NT2/D1 (cell line): ENCODE data around the gene SEPTIN12.

Experiments used
- SUZ12 ChIP-seq: IDR thresholded peaks from 2 replicates; pipeline ENCODE4 v1.6.1; 2011; ENCODE audit not compliant: insufficient read length, insufficient read depth; ENCODE audit errors: extremely low read depth
- YY1 ChIP-seq: IDR thresholded peaks from 2 replicates; pipeline ENCODE4 v1.6.1; 2011; ENCODE audit not compliant: insufficient read length, insufficient read depth
- ZNF274 ChIP-seq: IDR thresholded peaks from 2 replicates; pipeline ENCODE4 v1.6.1; 2011; ENCODE audit warnings: mild to moderate bottlenecking, low read depth, low read length

DNA sequence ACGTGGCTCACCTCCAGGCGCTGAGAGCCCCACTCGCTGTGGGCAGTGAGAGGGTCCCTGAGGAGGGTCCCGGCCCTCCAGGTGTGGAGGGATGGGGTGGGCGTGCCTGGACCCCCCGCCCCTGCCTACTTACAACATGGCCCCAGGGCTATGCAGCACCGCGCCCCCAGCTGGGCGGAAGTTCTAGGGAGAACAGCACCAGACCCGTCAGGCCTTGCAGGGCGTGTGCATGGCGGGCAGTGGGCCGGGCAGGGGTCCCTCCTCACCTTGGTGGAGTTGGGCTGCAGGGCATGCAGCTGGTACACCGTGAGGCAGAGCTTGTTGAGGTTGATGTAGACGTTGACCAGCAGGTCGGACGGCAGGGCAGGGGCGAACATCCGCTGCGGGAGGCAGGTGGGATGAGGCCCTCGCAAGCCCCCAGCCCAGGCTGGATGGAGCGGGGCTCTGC, 9.7 kb upstream of the SEPTIN12 start:
- no peak for TF ChIP-seq YY1
- TF ChIP-seq SUZ12: no peak
- TF ChIP-seq ZNF274: no peak
